Measurements from ENCODE around the gene TXLNA.

Gene TXLNA

GRCh38 chr1:32199717-32200072, 20.2 kb downstream of the TXLNA start:
- WGBS (ENCODE audit: extremely low coverage, insufficient coverage, low lambda C conversion rate), result no CpG with 5 or more reads among the region's 6 CpGs
- DNase-seq, result peak; percentile 14

DNA sequence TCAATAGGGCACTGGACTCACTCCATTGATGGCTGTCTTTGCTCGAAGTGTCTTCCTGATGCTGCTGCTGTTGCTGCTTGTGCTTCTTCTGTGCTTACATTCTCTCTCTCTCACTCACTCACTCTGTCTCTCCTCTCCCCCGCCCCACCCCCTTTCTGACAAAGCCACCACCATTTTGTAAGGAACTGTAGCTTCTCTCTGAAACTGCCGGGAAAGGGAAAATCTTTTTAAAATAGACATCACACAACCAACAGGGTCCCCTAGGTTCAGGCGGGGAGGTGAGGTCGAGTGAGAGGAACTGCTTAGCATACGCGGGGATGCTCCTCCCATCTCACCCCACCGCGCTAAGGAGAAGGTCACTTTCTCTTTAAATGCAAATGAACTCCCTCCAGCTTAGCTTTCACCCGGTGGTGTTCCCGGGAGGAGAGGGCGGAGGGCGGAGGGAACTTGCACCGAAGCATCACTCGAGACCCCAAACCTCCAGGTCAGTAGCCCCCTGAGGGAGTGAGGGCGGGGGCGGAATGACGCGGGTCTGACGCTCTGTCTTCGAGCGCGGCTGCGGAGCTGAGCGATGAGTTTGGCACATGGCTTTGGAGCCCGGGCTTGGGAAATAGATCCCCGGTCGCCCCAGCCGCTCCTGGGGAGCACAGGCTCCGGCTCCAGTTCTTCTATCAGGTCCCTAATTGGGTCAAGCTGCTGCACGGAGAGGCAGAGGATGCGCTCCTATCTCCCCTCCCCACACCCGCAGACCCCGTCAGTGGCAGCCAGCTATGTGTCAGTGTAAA, 20.9 kb downstream of the TXLNA start, which contains the start of gene CCDC28B:
CCDC28B (plus strand) TSS at position 370 of the 785 bp plus-strand sequence. CDS start 1,341 bp downstream, outside the sequence.
- Histone ChIP-seq H3K18ac (ENCODE audit: low read length) (peak within 1 kb of the TSS; percentile 11), H3K27me3 (ENCODE audit: insufficient read depth, low read length, poor library complexity) (no peaks in the 10 kb centered on the region), H3K4ac (ENCODE audit: low read depth, low read length) (no peak within 1 kb of the TSS), H3K79me2 (ENCODE audit: control insufficient read depth, insufficient read depth, low read length) (no peaks in the 10 kb centered on the region), H3K79me1 (ENCODE audit: low read length) (no peaks in the 10 kb centered on the region), H2BK120ac (ENCODE audit: low read depth, low read length) (no peak within 1 kb of the TSS), H3K4me3 (ENCODE audit: low read length) (peak within 1 kb of the TSS; percentile 13), H3K9ac (ENCODE audit: low read length) (peak within 1 kb of the TSS; percentile 48), H3K4me1 (ENCODE audit: control insufficient read depth, low read depth, low read length) (peaks cover 7% of the 10 kb centered on the region), H4K8ac (ENCODE audit: low read depth, low read length) (no peak within 1 kb of the TSS), H2BK15ac (replicated peaks; ENCODE audit: low read depth) (no peak within 1 kb of the TSS), H2BK5ac (ENCODE audit: low read length) (no peak within 1 kb of the TSS), H3K4me2 (ENCODE audit: low read length) (peak within 1 kb of the TSS; percentile 96), H4K5ac (ENCODE audit: low read length) (no peak within 1 kb of the TSS), H3K56ac (ENCODE audit: low read length) (peak within 1 kb of the TSS; percentile 82), H3K36me3 (ENCODE audit: control insufficient read depth, insufficient read depth, low read length) (peaks cover 17% of the 10 kb centered on the region), H3K27ac (ENCODE audit: low read depth, low read length) (no peak within 1 kb of the TSS), H3K23ac (ENCODE audit: low read length) (peak within 1 kb of the TSS; percentile 80), H2AK5ac (ENCODE audit: low read length) (no peak within 1 kb of the TSS)
- peak; percentile 83 for DNase-seq
- WGBS (ENCODE audit: extremely low coverage, insufficient coverage, low lambda C conversion rate), result no CpG with 5 or more reads among the region's 34 CpGs

More at GRCh38 chr1:32199717-32200072, 20.2 kb downstream of the TXLNA start:
- Histone ChIP-seq H3K27ac (ENCODE audit: low read depth, low read length) (no peak overlapping the region), H3K18ac (ENCODE audit: low read length) (no peak overlapping the region), H3K56ac (ENCODE audit: low read length) (peak overlapping the region; percentile 56), H4K8ac (ENCODE audit: low read depth, low read length) (no peak overlapping the region), H3K4me3 (ENCODE audit: low read length) (no peak overlapping the region), H3K4me2 (ENCODE audit: low read length) (no peak overlapping the region), H3K79me2 (ENCODE audit: control insufficient read depth, insufficient read depth, low read length) (no peaks in the 10 kb centered on the region), H3K79me1 (ENCODE audit: low read length) (no peaks in the 10 kb centered on the region), H3K36me3 (ENCODE audit: control insufficient read depth, insufficient read depth, low read length) (peaks cover 17% of the 10 kb centered on the region), H3K4ac (ENCODE audit: low read depth, low read length) (no peak overlapping the region), H2AK5ac (ENCODE audit: low read length) (no peak overlapping the region), H3K23ac (ENCODE audit: low read length) (no peak overlapping the region), H3K4me1 (ENCODE audit: control insufficient read depth, low read depth, low read length) (peaks cover 7% of the 10 kb centered on the region), H4K5ac (ENCODE audit: low read length) (no peak overlapping the region), H2BK120ac (ENCODE audit: low read depth, low read length) (no peak overlapping the region), H3K9ac (ENCODE audit: low read length) (no peak overlapping the region), H2BK5ac (ENCODE audit: low read length) (no peak overlapping the region), H3K27me3 (ENCODE audit: insufficient read depth, low read length, poor library complexity) (no peaks in the 10 kb centered on the region), H2BK15ac (replicated peaks; ENCODE audit: low read depth) (no peak overlapping the region)

- Histone ChIP-seq H3K23ac (ENCODE audit: low read length) (peak overlapping the region; percentile 89), H3K27ac (ENCODE audit: low read depth, low read length) (no peak overlapping the region)
- WGBS (ENCODE audit: extremely low coverage, insufficient coverage, low lambda C conversion rate), result no CpG with 5 or more reads among the region's 26 CpGs
Measured at GRCh38 chr1:32201011-32201855, 21.8 kb downstream of the TXLNA start.

DNA sequence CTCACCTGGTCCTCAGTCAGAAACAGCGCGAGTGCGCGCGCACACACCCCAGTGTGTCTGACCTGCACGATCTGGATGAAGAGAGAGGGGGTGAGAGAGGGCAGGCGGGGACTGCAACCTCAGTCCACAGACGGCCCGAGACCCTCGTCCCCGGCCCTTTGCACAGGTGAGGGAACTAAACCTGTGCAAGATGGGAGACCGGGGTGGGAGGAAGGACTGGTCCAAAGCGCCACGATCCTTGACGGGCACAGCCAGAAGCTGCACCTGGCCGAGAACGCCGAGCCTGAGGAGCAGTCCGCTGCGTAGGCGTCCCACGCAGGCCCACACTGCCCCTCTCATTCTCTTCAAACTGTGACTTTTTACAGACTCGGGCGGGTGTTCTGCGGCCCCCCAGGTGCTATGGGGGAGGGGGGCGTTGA, 25.5 kb downstream of the TXLNA start:
- no peak overlapping the region for H3K4ac ChIP-seq (ENCODE audit: low read depth, low read length)
- no peak overlapping the region for H2AK5ac ChIP-seq (ENCODE audit: low read length)
- H3K4me1 ChIP-seq (ENCODE audit: control insufficient read depth, low read depth, low read length), result peaks cover 8% of the 10 kb centered on the region
- no peaks in the 10 kb centered on the region for H3K36me3 ChIP-seq (ENCODE audit: control insufficient read depth, insufficient read depth, low read length)
- no peaks in the 10 kb centered on the region for H3K79me1 ChIP-seq (ENCODE audit: low read length)
- H2BK120ac ChIP-seq (ENCODE audit: low read depth, low read length), result no peak overlapping the region
- H3K4me3 ChIP-seq (ENCODE audit: low read length), result no peak overlapping the region
- WGBS (ENCODE audit: extremely low coverage, insufficient coverage, low lambda C conversion rate), result no CpG with 5 or more reads among the region's 26 CpGs
- H4K5ac ChIP-seq (ENCODE audit: low read length), result no peak overlapping the region
- H3K27me3 ChIP-seq (ENCODE audit: insufficient read depth, low read length, poor library complexity), result no peaks in the 10 kb centered on the region
- DNase-seq, result peak; percentile 16
- H3K23ac ChIP-seq (ENCODE audit: low read length), result no peak overlapping the region
- H3K18ac ChIP-seq (ENCODE audit: low read length), result no peak overlapping the region
- H3K79me2 ChIP-seq (ENCODE audit: control insufficient read depth, insufficient read depth, low read length), result no peaks in the 10 kb centered on the region
- H2BK5ac ChIP-seq (ENCODE audit: low read length), result no peak overlapping the region
- peak overlapping the region; percentile 67 for H3K9ac ChIP-seq (ENCODE audit: low read length)
- no peak overlapping the region for H2BK15ac ChIP-seq (replicated peaks; ENCODE audit: low read depth)
- H3K27ac ChIP-seq (ENCODE audit: low read depth, low read length), result no peak overlapping the region
- peak overlapping the region; percentile 58 for H3K4me2 ChIP-seq (ENCODE audit: low read length)
- H4K8ac ChIP-seq (ENCODE audit: low read depth, low read length), result no peak overlapping the region
- H3K56ac ChIP-seq (ENCODE audit: low read length), result peak overlapping the region; percentile 77

More at GRCh38 chr1:32201011-32201855, 21.8 kb downstream of the TXLNA start:
- Histone ChIP-seq H3K4me1 (ENCODE audit: control insufficient read depth, low read depth, low read length) (peaks cover 9% of the 10 kb centered on the region), H3K4ac (ENCODE audit: low read depth, low read length) (no peak overlapping the region), H3K79me1 (ENCODE audit: low read length) (no peaks in the 10 kb centered on the region), H3K79me2 (ENCODE audit: control insufficient read depth, insufficient read depth, low read length) (no peaks in the 10 kb centered on the region), H4K8ac (ENCODE audit: low read depth, low read length) (no peak overlapping the region), H3K56ac (ENCODE audit: low read length) (peak overlapping the region; percentile 88), H2AK5ac (ENCODE audit: low read length) (no peak overlapping the region), H3K4me2 (ENCODE audit: low read length) (peak overlapping the region; percentile 96), H3K4me3 (ENCODE audit: low read length) (peak overlapping the region; percentile 13), H3K36me3 (ENCODE audit: control insufficient read depth, insufficient read depth, low read length) (peaks cover 11% of the 10 kb centered on the region), H2BK120ac (ENCODE audit: low read depth, low read length) (no peak overlapping the region), H2BK15ac (replicated peaks; ENCODE audit: low read depth) (no peak overlapping the region), H3K27me3 (ENCODE audit: insufficient read depth, low read length, poor library complexity) (no peaks in the 10 kb centered on the region), H3K9ac (ENCODE audit: low read length) (peak overlapping the region; percentile 76), H3K18ac (ENCODE audit: low read length) (peak overlapping the region; percentile 11), H4K5ac (ENCODE audit: low read length) (no peak overlapping the region), H2BK5ac (ENCODE audit: low read length) (no peak overlapping the region)
- DNase-seq, result peak; percentile 79

- H4K8ac ChIP-seq (ENCODE audit: low read depth, low read length), result no peak within 1 kb of the TSS
- H3K4me1 ChIP-seq (ENCODE audit: control insufficient read depth, low read depth, low read length), result peaks cover 6% of the 10 kb centered on the region
- H3K79me2 ChIP-seq (ENCODE audit: control insufficient read depth, insufficient read depth, low read length), result no peaks in the 10 kb centered on the region
- H3K4me3 ChIP-seq (ENCODE audit: low read length), result peak within 1 kb of the TSS; percentile 83
- peak within 1 kb of the TSS; percentile 95 for H3K23ac ChIP-seq (ENCODE audit: low read length)
- no peak within 1 kb of the TSS for H2BK15ac ChIP-seq (replicated peaks; ENCODE audit: low read depth)
- no peaks in the 10 kb centered on the region for H3K27me3 ChIP-seq (ENCODE audit: insufficient read depth, low read length, poor library complexity)
- peak within 1 kb of the TSS; percentile 97 for H3K56ac ChIP-seq (ENCODE audit: low read length)
- no peak within 1 kb of the TSS for H2AK5ac ChIP-seq (ENCODE audit: low read length)
- no peaks in the 10 kb centered on the region for H3K36me3 ChIP-seq (ENCODE audit: control insufficient read depth, insufficient read depth, low read length)
- no CpG with 5 or more reads among the region's 77 CpGs for WGBS (ENCODE audit: extremely low coverage, insufficient coverage, low lambda C conversion rate)
- peak within 1 kb of the TSS; percentile 95 for H3K4me2 ChIP-seq (ENCODE audit: low read length)
- H3K9ac ChIP-seq (ENCODE audit: low read length), result peak within 1 kb of the TSS; percentile 94
- H3K79me1 ChIP-seq (ENCODE audit: low read length), result no peaks in the 10 kb centered on the region
- no peak within 1 kb of the TSS for H2BK120ac ChIP-seq (ENCODE audit: low read depth, low read length)
- no peak within 1 kb of the TSS for H3K18ac ChIP-seq (ENCODE audit: low read length)
- H4K5ac ChIP-seq (ENCODE audit: low read length), result no peak within 1 kb of the TSS
- peak; percentile 96 for DNase-seq
- H3K4ac ChIP-seq (ENCODE audit: low read depth, low read length), result no peak within 1 kb of the TSS
- no peak within 1 kb of the TSS for H2BK5ac ChIP-seq (ENCODE audit: low read length)
- H3K27ac ChIP-seq (ENCODE audit: low read depth, low read length), result no peak within 1 kb of the TSS
Measured at GRCh38 chr1:32205401-32206370, 26.2 kb downstream of the TXLNA start, which contains the start of gene IQCC. TSS of gene IQCC (plus strand) at chr1:32205671. CDS start at chr1:32205682, 11 bp downstream.
